WTC11 (cell line): ENCODE measurements around the gene USP28. TPM values are rescaled to one million over a fixed set of nuclear protein-coding genes. Genes with fewer than 3 reads are reported as not detected.

Source experiments
- ATAC-seq: fragments of 200-7000 bp; cut with Tn5 transposase; 2 replicates; pipeline ENCODE4 v1.10.0; 2021; ENCODE audit warnings: mild to moderate bottlenecking, moderate library complexity
- CTCF ChIA-PET: fragments of 300-600 bp; sonication (Branson Sonifier 250); formaldehyde crosslinking; loops from one replicate; lab custom pipeline; 2021; ENCODE audit warnings: antibody characterized with exemption; lab: Charles Lee
- POLR2A ChIA-PET: fragments of 350-600 bp; sonication (Branson Sonifier 250); formaldehyde crosslinking; loops from one replicate; lab custom pipeline; 2021; ENCODE audit warnings: antibody characterized with exemption; lab: Charles Lee
- DNase-seq: peaks from one replicate; pipeline ENCODE4 v3.0.0; 2021; ENCODE audit warnings: low spot score
- H3K27ac Mint-ChIP-seq: 2 replicates; pipeline ENCODE4 v1.8.0; 2021; ENCODE audit warnings: mixed read lengths
- H3K27me3 Mint-ChIP-seq: 2 replicates; pipeline ENCODE4 v1.8.0; 2021; ENCODE audit warnings: low read depth, mild to moderate bottlenecking, moderate library complexity, mixed read lengths
- H3K36me3 Mint-ChIP-seq: 2 replicates; pipeline ENCODE4 v1.8.0; 2021; ENCODE audit warnings: mixed read lengths
- H3K4me1 Mint-ChIP-seq: 2 replicates; pipeline ENCODE4 v1.8.0; 2022; ENCODE audit warnings: mixed read lengths
- H3K4me3 Mint-ChIP-seq: 2 replicates; pipeline ENCODE4 v1.8.0; 2021; ENCODE audit warnings: mild to moderate bottlenecking, moderate library complexity, mixed read lengths
- H3K9me3 Mint-ChIP-seq: 2 replicates; pipeline ENCODE4 v1.8.0; 2021; ENCODE audit warnings: mixed read lengths
- ATF1 ChIP-seq: sonication (generic); formaldehyde crosslinking; IDR thresholded peaks from 2 replicates; pipeline ENCODE4 v1.8.1; 2023; ENCODE audit warnings: mild to moderate bottlenecking, moderate library complexity, missing genetic modification reagents
- CREB1 ChIP-seq: sonication (generic); formaldehyde crosslinking; IDR thresholded peaks from 2 replicates; pipeline ENCODE4 v1.8.0; 2023; ENCODE audit warnings: mild to moderate bottlenecking, missing genetic modification reagents
- ESRRA ChIP-seq: sonication (generic); formaldehyde crosslinking; IDR thresholded peaks from 2 replicates; pipeline ENCODE4 v1.8.1; 2022; ENCODE audit warnings: mild to moderate bottlenecking, missing genetic modification reagents, borderline replicate concordance
- JAZF1 ChIP-seq: fragments of 250-450 bp; sonication (Bioruptor Pico); IDR thresholded peaks from 2 replicates; pipeline ENCODE4 v1.9.0; 2021; ENCODE audit warnings: moderate library complexity, mild to moderate bottlenecking, inconsistent platforms
- KAT7 ChIP-seq: sonication (generic); formaldehyde crosslinking; IDR thresholded peaks from 2 replicates; pipeline ENCODE4 v1.8.1; 2023; ENCODE audit warnings: missing genetic modification reagents, mild to moderate bottlenecking, borderline replicate concordance
- PRRX2 ChIP-seq: fragments of 250-450 bp; sonication (Bioruptor Pico); IDR thresholded peaks from 2 replicates; pipeline ENCODE4 v1.8.0; 2021; ENCODE audit warnings: mild to moderate bottlenecking
- RORB ChIP-seq: fragments of 250-450 bp; sonication (Bioruptor Pico); IDR thresholded peaks from 2 replicates; pipeline ENCODE4 v1.9.0; 2021; ENCODE audit warnings: mild to moderate bottlenecking
- SMAD3 ChIP-seq: sonication (generic); formaldehyde crosslinking; IDR thresholded peaks from 2 replicates; pipeline ENCODE4 v1.8.0; 2022; ENCODE audit warnings: missing genetic modification reagents, mild to moderate bottlenecking, borderline replicate concordance
- TP53 ChIP-seq: sonication (generic); formaldehyde crosslinking; IDR thresholded peaks from 2 replicates; pipeline ENCODE4 v1.8.1; 2023; ENCODE audit warnings: mild to moderate bottlenecking, missing genetic modification reagents
- ZNF121 ChIP-seq: sonication (generic); formaldehyde crosslinking; IDR thresholded peaks from 2 replicates; pipeline ENCODE4 v1.8.0; 2023; ENCODE audit warnings: missing genetic modification reagents
- ZNF219 ChIP-seq: sonication (generic); formaldehyde crosslinking; IDR thresholded peaks from 2 replicates; pipeline ENCODE4 v1.8.0; 2023; ENCODE audit warnings: missing genetic modification reagents, mild to moderate bottlenecking, borderline replicate concordance
- ZNF416 ChIP-seq: fragments of 250-450 bp; sonication (Bioruptor Pico); IDR thresholded peaks from 2 replicates; pipeline ENCODE4 v1.9.0; 2021; ENCODE audit warnings: mild to moderate bottlenecking, inconsistent platforms
- total RNA-seq: library from RNA; stranded (reverse); gene quantifications from 3 replicates; pipeline ENCODE4 v1.2.3, GENCODE V29; 2021
- TF ChIP-seq, protein P1 (sequence below): sonication (generic); formaldehyde crosslinking; conservative IDR thresholded peaks from 2 replicates; pipeline ENCODE4 v1.8.1; 2022; ENCODE audit warnings: mild to moderate bottlenecking, missing genetic modification reagents
- TF ChIP-seq, protein P2 (sequence below): sonication (generic); formaldehyde crosslinking; IDR thresholded peaks from 2 replicates; pipeline ENCODE4 v1.8.1; 2023; ENCODE audit warnings: mild to moderate bottlenecking, missing genetic modification reagents
- TF ChIP-seq, protein P3 (sequence below): sonication (generic); formaldehyde crosslinking; IDR thresholded peaks from 2 replicates; pipeline ENCODE4 v1.8.1; 2022; ENCODE audit warnings: missing genetic modification reagents, borderline replicate concordance
- TF ChIP-seq, protein P4 (sequence below): sonication (generic); formaldehyde crosslinking; IDR thresholded peaks from 2 replicates; pipeline ENCODE4 v1.8.0; 2023; ENCODE audit warnings: missing genetic modification reagents
- TF ChIP-seq, protein P5 (sequence below): sonication (generic); formaldehyde crosslinking; IDR thresholded peaks from 2 replicates; pipeline ENCODE4 v1.8.1; 2022; ENCODE audit warnings: mild to moderate bottlenecking, missing genetic modification reagents, moderate library complexity, borderline replicate concordance

USP28 gene
- total RNA-seq, 1 experiment from 2014 or later = 129 TPM

DNA sequence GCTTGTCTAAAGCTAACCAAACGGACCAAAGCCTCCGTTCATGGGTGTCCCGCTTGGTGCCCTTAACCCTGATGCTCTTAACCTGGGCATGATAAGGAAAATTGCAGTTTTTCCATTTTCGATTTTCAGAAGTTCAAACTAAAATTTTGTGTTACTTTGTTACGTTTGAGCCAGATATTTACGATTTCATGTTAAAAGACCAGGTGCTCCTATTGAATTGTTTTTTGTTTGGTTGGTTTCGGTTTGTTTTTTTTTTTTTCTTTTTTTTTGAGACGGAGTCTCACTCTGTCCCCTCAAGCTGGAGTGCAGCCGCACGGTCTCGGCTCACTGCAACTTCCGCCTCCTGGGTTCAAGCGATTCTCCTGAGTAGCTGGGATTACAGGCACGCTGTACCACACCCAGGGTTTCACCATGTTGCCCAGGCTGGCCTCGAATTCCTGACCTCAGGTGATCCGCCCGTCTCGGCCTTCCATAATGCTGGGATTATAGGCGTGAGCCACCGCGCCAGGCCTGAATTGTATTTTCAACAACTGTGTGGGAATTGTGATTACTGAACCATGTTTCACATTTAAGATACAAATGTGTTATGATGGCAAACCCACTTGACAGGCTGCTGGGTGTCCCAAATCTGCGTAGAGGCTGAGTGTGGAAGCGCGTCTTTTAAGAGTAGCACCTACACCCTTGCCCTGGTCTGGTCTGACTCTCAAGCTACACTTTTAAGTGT lies 864 bp upstream of the USP28 start:
- Mint-ChIP-seq H3K27me3 (peaks cover 2% of the 10 kb centered on the region; the same call in 1 of the 2 replicates), H3K27ac (peak overlapping the region; percentile 100), H3K4me3 (peak overlapping the region; percentile 84), H3K36me3 (peaks cover 30% of the 10 kb centered on the region), H3K9me3 (peaks cover 15% of the 10 kb centered on the region), H3K4me1 (peaks cover 44% of the 10 kb centered on the region)
- TF ChIP-seq, protein P1, sequence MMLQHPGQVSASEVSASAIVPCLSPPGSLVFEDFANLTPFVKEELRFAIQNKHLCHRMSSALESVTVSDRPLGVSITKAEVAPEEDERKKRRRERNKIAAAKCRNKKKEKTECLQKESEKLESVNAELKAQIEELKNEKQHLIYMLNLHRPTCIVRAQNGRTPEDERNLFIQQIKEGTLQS (CRISPR knock-in tag) = no peak
- no peak for TF ChIP-seq CREB1 (CRISPR knock-in tag)
- ChIA-PET CTCF (interaction anchor here (1.0 to 4.7 kb wide), 3 partner anchors 15 to 70 kb away, joined by 3 to 18 read pairs (median 14); no protein-coding TSS in a partner anchor), POLR2A (interaction anchor here (0.8 to 2.1 kb wide), 3 partner anchors 8 to 19 kb away, joined by 3 to 12 read pairs (median 8); no protein-coding TSS in a partner anchor)
- no peak; the same call in 1 of the 2 replicates for ATAC-seq
- DNase-seq = no peak

DNA sequence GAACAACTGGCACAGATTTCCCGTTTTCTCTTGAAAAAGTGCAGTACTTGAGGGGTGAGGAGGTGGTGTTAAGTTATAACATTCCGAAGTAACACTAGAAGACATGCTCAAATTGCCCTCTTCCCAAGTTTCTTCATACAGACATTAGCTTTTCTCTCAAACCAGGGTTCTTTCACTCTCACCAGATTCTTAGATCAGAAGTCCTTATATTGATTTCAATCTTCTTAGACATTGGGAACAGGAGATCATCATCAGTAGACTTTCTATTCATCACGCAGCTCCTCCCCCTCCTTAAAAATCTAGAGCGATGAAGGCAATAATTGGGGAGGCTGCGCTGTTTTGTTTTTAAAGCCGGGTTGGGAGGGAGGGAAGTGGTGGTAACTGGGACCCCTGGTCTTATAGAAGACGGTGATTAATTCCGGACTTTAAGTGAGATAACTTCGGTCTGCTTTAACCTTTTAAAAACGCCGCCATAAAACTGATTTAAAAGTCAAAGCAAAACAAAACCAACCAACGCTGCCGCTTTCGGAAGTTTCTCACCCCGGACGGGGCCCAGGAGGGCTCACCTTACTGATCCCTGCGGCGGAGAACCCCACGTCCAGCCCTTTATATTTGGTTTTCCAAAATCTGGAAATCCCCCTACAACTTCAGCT lies 665 bp downstream of the USP28 start:
- no peak for DNase-seq
- peak overlapping the region; percentile 89 for H3K27ac Mint-ChIP-seq
- CTCF ChIA-PET = interaction anchor here (0.6 to 4.7 kb wide), 8 partner anchors 21 to 1834 kb away, joined by 3 to 18 read pairs (median 3); no protein-coding TSS in a partner anchor

More for the DNA sequence above, 665 bp downstream of the USP28 start:
- Mint-ChIP-seq H3K36me3 (peaks cover 37% of the 10 kb centered on the region), H3K27me3 (peaks cover 2% of the 10 kb centered on the region; the same call in 1 of the 2 replicates), H3K9me3 (peaks cover 11% of the 10 kb centered on the region; the same call in 1 of the 2 replicates), H3K4me3 (peak overlapping the region; percentile 89)
- ATAC-seq = no peak; the same call in 1 of the 2 replicates
- TF ChIP-seq KAT7 = no peak
- TF ChIP-seq RORB (CRISPR knock-in tag) = no peak
- no peak for TF ChIP-seq ZNF219 (CRISPR knock-in tag)
- TF ChIP-seq ESRRA (CRISPR knock-in tag) = no peak
- TF ChIP-seq ZNF121 (CRISPR knock-in tag) = no peak
- TF ChIP-seq SMAD3 (CRISPR knock-in tag) = no peak
- TF ChIP-seq, protein P2, sequence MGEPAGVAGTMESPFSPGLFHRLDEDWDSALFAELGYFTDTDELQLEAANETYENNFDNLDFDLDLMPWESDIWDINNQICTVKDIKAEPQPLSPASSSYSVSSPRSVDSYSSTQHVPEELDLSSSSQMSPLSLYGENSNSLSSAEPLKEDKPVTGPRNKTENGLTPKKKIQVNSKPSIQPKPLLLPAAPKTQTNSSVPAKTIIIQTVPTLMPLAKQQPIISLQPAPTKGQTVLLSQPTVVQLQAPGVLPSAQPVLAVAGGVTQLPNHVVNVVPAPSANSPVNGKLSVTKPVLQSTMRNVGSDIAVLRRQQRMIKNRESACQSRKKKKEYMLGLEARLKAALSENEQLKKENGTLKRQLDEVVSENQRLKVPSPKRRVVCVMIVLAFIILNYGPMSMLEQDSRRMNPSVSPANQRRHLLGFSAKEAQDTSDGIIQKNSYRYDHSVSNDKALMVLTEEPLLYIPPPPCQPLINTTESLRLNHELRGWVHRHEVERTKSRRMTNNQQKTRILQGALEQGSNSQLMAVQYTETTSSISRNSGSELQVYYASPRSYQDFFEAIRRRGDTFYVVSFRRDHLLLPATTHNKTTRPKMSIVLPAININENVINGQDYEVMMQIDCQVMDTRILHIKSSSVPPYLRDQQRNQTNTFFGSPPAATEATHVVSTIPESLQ (CRISPR knock-in tag) = no peak
- no peak for TF ChIP-seq JAZF1 (CRISPR knock-in tag)
- no peak for TF ChIP-seq TP53 (CRISPR knock-in tag)
- no peak for TF ChIP-seq ZNF416 (CRISPR knock-in tag)
- no peak for TF ChIP-seq ATF1
- no peak for TF ChIP-seq PRRX2 (CRISPR knock-in tag)
- TF ChIP-seq, protein P3, sequence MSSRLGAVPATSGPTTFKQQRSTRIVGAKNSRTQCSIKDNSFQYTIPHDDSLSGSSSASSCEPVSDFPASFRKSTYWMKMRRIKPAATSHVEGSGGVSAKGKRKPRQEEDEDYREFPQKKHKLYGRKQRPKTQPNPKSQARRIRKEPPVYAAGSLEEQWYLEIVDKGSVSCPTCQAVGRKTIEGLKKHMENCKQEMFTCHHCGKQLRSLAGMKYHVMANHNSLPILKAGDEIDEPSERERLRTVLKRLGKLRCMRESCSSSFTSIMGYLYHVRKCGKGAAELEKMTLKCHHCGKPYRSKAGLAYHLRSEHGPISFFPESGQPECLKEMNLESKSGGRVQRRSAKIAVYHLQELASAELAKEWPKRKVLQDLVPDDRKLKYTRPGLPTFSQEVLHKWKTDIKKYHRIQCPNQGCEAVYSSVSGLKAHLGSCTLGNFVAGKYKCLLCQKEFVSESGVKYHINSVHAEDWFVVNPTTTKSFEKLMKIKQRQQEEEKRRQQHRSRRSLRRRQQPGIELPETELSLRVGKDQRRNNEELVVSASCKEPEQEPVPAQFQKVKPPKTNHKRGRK = no peak
- TF ChIP-seq, protein P4, sequence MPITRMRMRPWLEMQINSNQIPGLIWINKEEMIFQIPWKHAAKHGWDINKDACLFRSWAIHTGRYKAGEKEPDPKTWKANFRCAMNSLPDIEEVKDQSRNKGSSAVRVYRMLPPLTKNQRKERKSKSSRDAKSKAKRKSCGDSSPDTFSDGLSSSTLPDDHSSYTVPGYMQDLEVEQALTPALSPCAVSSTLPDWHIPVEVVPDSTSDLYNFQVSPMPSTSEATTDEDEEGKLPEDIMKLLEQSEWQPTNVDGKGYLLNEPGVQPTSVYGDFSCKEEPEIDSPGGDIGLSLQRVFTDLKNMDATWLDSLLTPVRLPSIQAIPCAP = no peak
- TF ChIP-seq, protein P5, sequence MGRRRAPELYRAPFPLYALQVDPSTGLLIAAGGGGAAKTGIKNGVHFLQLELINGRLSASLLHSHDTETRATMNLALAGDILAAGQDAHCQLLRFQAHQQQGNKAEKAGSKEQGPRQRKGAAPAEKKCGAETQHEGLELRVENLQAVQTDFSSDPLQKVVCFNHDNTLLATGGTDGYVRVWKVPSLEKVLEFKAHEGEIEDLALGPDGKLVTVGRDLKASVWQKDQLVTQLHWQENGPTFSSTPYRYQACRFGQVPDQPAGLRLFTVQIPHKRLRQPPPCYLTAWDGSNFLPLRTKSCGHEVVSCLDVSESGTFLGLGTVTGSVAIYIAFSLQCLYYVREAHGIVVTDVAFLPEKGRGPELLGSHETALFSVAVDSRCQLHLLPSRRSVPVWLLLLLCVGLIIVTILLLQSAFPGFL (CRISPR knock-in tag) = no peak
- TF ChIP-seq, all 79 proteins: peak for 0
- POLR2A ChIA-PET = interaction anchor here (0.7 to 2.1 kb wide), 8 partner anchors 10 to 209 kb away, joined by 3 to 12 read pairs (median 5); no protein-coding TSS in a partner anchor
- peaks cover 56% of the 10 kb centered on the region for H3K4me1 Mint-ChIP-seq
